Epithelial cell of prostate (primary cell): ENCODE measurements around the gene CHST8.
"Not testable (repeated sequence)": the region's sequence is repeated elsewhere in the genome, so short reads cannot be mapped to it uniquely, and the experiment has no call there.

Experiments
- DNase-seq: peaks from one replicate; pipeline ENCODE4 v3.0.0-alpha.2; 2011; ENCODE audit warnings: low read depth, low spot score
- H3K27ac ChIP-seq: fragments of 450-650 bp; 2 replicates; pipeline ENCODE4 v1.5.1; 2017; ENCODE audit warnings: mild to moderate bottlenecking

The CHST8 gene

GRCh38 chr19:33621811-33622504 lies at the start of gene CHST8:
Gene CHST8, plus strand, starts transcription at chr19:33621953. Its CDS starts 67,309 bp downstream, at chr19:33689262.
- no peak within 1 kb of the TSS for H3K27ac ChIP-seq
- DNase-seq: no peak

- no peak overlapping the region for H3K27ac ChIP-seq
- no peak for DNase-seq
Observed at GRCh38 chr19:33572929-33573328, 48.8 kb upstream of the CHST8 start.

GRCh38 chr19:33574824-33575223 lies 46.9 kb upstream of the CHST8 start:
- no peak for DNase-seq
- H3K27ac ChIP-seq: no peak overlapping the region

- no peak for DNase-seq
- no peak overlapping the region for H3K27ac ChIP-seq
Observed at GRCh38 chr19:33578697-33579096, 43.1 kb upstream of the CHST8 start.

- no peak overlapping the region for H3K27ac ChIP-seq
- DNase-seq: no peak
Observed at GRCh38 chr19:33580026-33580644, 41.6 kb upstream of the CHST8 start.

GRCh38 chr19:33580645-33581037 lies 41.1 kb upstream of the CHST8 start:
- no peak overlapping the region for H3K27ac ChIP-seq
- DNase-seq: no peak

- no peak for DNase-seq
- H3K27ac ChIP-seq: no peak overlapping the region
Observed at GRCh38 chr19:33582914-33583313, 38.8 kb upstream of the CHST8 start.

GRCh38 chr19:33587150-33587549 lies 34.6 kb upstream of the CHST8 start:
- no peak overlapping the region for H3K27ac ChIP-seq
- no peak for DNase-seq

GRCh38 chr19:33590224-33590623 lies 31.5 kb upstream of the CHST8 start:
- no peak for DNase-seq
- no peak overlapping the region for H3K27ac ChIP-seq

GRCh38 chr19:33595783-33596182 lies 26.0 kb upstream of the CHST8 start:
- no peak overlapping the region for H3K27ac ChIP-seq
- DNase-seq: no peak

GRCh38 chr19:33601583-33601982 lies 20.2 kb upstream of the CHST8 start:
- no peak for DNase-seq
- H3K27ac ChIP-seq: no peak overlapping the region

GRCh38 chr19:33602576-33603204 lies 19.1 kb upstream of the CHST8 start:
- H3K27ac ChIP-seq: peak overlapping the region; percentile 17
- no peak for DNase-seq

- peak; percentile 20 for DNase-seq
- H3K27ac ChIP-seq: peak overlapping the region; percentile 17
Observed at GRCh38 chr19:33603377-33603776, 18.4 kb upstream of the CHST8 start.

GRCh38 chr19:33604651-33605050 lies 17.1 kb upstream of the CHST8 start:
- no peak for DNase-seq
- no peak overlapping the region for H3K27ac ChIP-seq

- DNase-seq, H3K27ac ChIP-seq: not testable (repeated sequence)
Observed at GRCh38 chr19:33605803-33606295, 15.9 kb upstream of the CHST8 start.

- DNase-seq: no peak
- no peak overlapping the region for H3K27ac ChIP-seq
Observed at GRCh38 chr19:33606556-33606955, 15.2 kb upstream of the CHST8 start.

GRCh38 chr19:33609353-33609752 lies 12.4 kb upstream of the CHST8 start:
- no peak overlapping the region for H3K27ac ChIP-seq

GRCh38 chr19:33610588-33610987 lies 11.2 kb upstream of the CHST8 start:
- DNase-seq: no peak
- H3K27ac ChIP-seq: no peak overlapping the region

More at GRCh38 chr19:33609353-33609752, 12.4 kb upstream of the CHST8 start:
- no peak for DNase-seq

- DNase-seq: no peak
- no peak overlapping the region for H3K27ac ChIP-seq
Observed at GRCh38 chr19:33612928-33613619, 8.7 kb upstream of the CHST8 start.

GRCh38 chr19:33613620-33614000 lies 8.1 kb upstream of the CHST8 start:
- H3K27ac ChIP-seq: no peak overlapping the region
- no peak for DNase-seq

- H3K27ac ChIP-seq: no peak overlapping the region
- no peak for DNase-seq
Observed at GRCh38 chr19:33616346-33616745, 5.4 kb upstream of the CHST8 start.
